SK-N-SH (cell line): Measurements from ENCODE around the gene C4BPB. TPM values are rescaled to one million over a fixed set of nuclear protein-coding genes. Genes with fewer than 3 reads are reported as not detected.

Source experiments
- CTCF ChIA-PET: fragments of 300-600, 350-600 bp; formaldehyde crosslinking; extraction: SDS; loops from one replicate; lab custom pipeline; 2021; lab: Yijun Ruan, JAX
- POLR2A ChIA-PET: fragments of 350-600 bp; sonication (Branson Sonifier 250); formaldehyde crosslinking; extraction: SDS; loops from one replicate; lab custom pipeline; 2020; ENCODE audit warnings: antibody characterized with exemption, inconsistent platforms; lab: Yijun Ruan, JAX
- DNase-seq: peaks from one replicate; pipeline ENCODE4 v3.0.0; 2012
- H2AFZ ChIP-seq: fragments of 200-600 bp; sonication (generic); 2 replicates; pipeline ENCODE4 v1.8.1; 2016; ENCODE audit warnings: antibody characterized with exemption, mild to moderate bottlenecking, low read depth
- H3F3A ChIP-seq: fragments of 200-600 bp; sonication (generic); replicated peaks from 2 replicates; pipeline ENCODE3; 2016; ENCODE audit warnings: antibody characterized with exemption, mild to moderate bottlenecking; ENCODE audit not compliant: insufficient read depth
- H3K27ac ChIP-seq, 2 experiments: fragments of 200-500 bp in 1 of 2; fragments of 200-600 bp in 1 of 2; sonication (Bioruptor generic) in 1 of 2; sonication (generic), shearing (Covaris generic) in 1 of 2; 2 replicates each; pipeline versions ENCODE4 v1.5.1 to v1.6.1; 2014 to 2016; ENCODE audit warnings: low read depth in 2 of 2, inconsistent platforms in 1 of 2, low read length in 1 of 2, mild to moderate bottlenecking in 1 of 2, mixed read lengths in 1 of 2
- H3K27me3 ChIP-seq: fragments of 200-600 bp; sonication (generic), shearing (Covaris generic); 2 replicates; pipeline ENCODE4 v1.6.1; 2016; ENCODE audit warnings: mixed run types; ENCODE audit not compliant: insufficient read depth
- H3K36me3 ChIP-seq, 2 experiments: fragments of 200-500 bp in 1 of 2; fragments of 200-600 bp in 1 of 2; sonication (Bioruptor generic) in 1 of 2; sonication (generic) in 1 of 2; replicated peaks in 1 of 2; 2 replicates each; pipeline versions ENCODE3 to v1.5.1; 2014 to 2016; ENCODE audit warnings: low read length in 1 of 2, mild to moderate bottlenecking in 1 of 2; ENCODE audit not compliant: insufficient read depth in 2 of 2, control insufficient read depth in 1 of 2
- H3K4me1 ChIP-seq, 2 experiments: fragments of 200-500 bp in 1 of 2; fragments of 200-600 bp in 1 of 2; sonication (Bioruptor generic) in 1 of 2; sonication (generic), shearing (Covaris generic) in 1 of 2; 2 replicates each; pipeline versions ENCODE4 v1.5.1 to v1.6.1; 2014 to 2016; ENCODE audit warnings: low read depth in 1 of 2, low read length in 1 of 2, mixed run types in 1 of 2; ENCODE audit not compliant: insufficient read depth in 2 of 2, control insufficient read depth in 1 of 2
- H3K4me2 ChIP-seq: fragments of 200-600 bp; sonication (generic), shearing (Covaris generic); 2 replicates; pipeline ENCODE4 v1.6.1; 2017; ENCODE audit warnings: mixed run types
- H3K4me3 ChIP-seq, 2 experiments: fragments of 200-500 bp in 1 of 2; fragments of 200-600 bp in 1 of 2; sonication (Bioruptor generic) in 1 of 2; sonication (generic), shearing (Covaris generic) in 1 of 2; 2 replicates each; pipeline versions ENCODE4 v1.5.1 to v1.8.1; 2014 to 2016; ENCODE audit warnings: low read depth in 2 of 2, inconsistent platforms in 1 of 2, low read length in 1 of 2, mild to moderate bottlenecking in 1 of 2, mixed read lengths in 1 of 2, moderate library complexity in 1 of 2
- H3K79me2 ChIP-seq: fragments of 200-600 bp; sonication (generic); 2 replicates; pipeline ENCODE4 v1.8.1; 2017; ENCODE audit warnings: mild to moderate bottlenecking; ENCODE audit not compliant: insufficient read depth
- H3K9ac ChIP-seq: fragments of 200-600 bp; sonication (generic); 2 replicates; pipeline ENCODE4 v1.6.1; 2017; ENCODE audit warnings: mixed run types
- H3K9me2 ChIP-seq: fragments of 200-600 bp; sonication (generic); 2 replicates; pipeline ENCODE4 v1.6.1; 2017; ENCODE audit warnings: mixed run types
- H3K9me3 ChIP-seq: fragments of 200-600 bp; sonication (generic); 2 replicates; pipeline ENCODE4 v1.6.1; 2017; ENCODE audit warnings: mixed run types, mild to moderate bottlenecking, moderate library complexity
- H4K20me1 ChIP-seq: fragments of 200-600 bp; sonication (generic); 2 replicates; pipeline ENCODE4 v1.6.1; 2017; ENCODE audit warnings: mild to moderate bottlenecking, mixed run types; ENCODE audit not compliant: insufficient read depth
- ELF1 ChIP-seq: IDR thresholded peaks from 2 replicates; pipeline ENCODE4 v1.4.0; 2012
- EZH2phosphoT487 ChIP-seq: fragments of 200-600 bp; sonication (generic); IDR thresholded peaks from 2 replicates; pipeline ENCODE4 v1.6.1; 2017; ENCODE audit warnings: low read depth, mixed run types, mild to moderate bottlenecking, antibody characterized with exemption, moderate library complexity, borderline replicate concordance
- FOSL2 ChIP-seq: IDR thresholded peaks from 2 replicates; pipeline ENCODE4 v1.4.0; 2012; ENCODE audit warnings: low read depth, mild to moderate bottlenecking, moderate library complexity, borderline replicate concordance
- FOXJ3 ChIP-seq: sonication (generic); formaldehyde crosslinking; IDR thresholded peaks from 2 replicates; pipeline ENCODE4 v1.5.1; 2020; ENCODE audit warnings: mild to moderate bottlenecking, missing genetic modification reagents
- GABPA ChIP-seq: IDR thresholded peaks from 2 replicates; pipeline ENCODE4 v1.4.0; 2012; ENCODE audit warnings: low read depth, mild to moderate bottlenecking
- GATA2 ChIP-seq: sonication (generic); formaldehyde crosslinking; IDR thresholded peaks from 2 replicates; pipeline ENCODE4 v1.5.0; 2020; ENCODE audit warnings: mild to moderate bottlenecking, missing genetic modification reagents
- MXI1 ChIP-seq: IDR thresholded peaks from 2 replicates; pipeline ENCODE4 v1.6.1; 2012; ENCODE audit warnings: mild to moderate bottlenecking, low read depth, low read length, improper control_type of control experiment
- NFIC ChIP-seq: IDR thresholded peaks from 2 replicates; pipeline ENCODE4 v1.4.0; 2012; ENCODE audit warnings: borderline replicate concordance
- PBX3 ChIP-seq: IDR thresholded peaks from 2 replicates; pipeline ENCODE4; 2012
- RCOR1 ChIP-seq: fragments of 150-350 bp; IDR thresholded peaks from 2 replicates; pipeline ENCODE4 v1.6.1; 2017; ENCODE audit warnings: antibody characterized with exemption, low read length
- RFX5 ChIP-seq: IDR thresholded peaks from 2 replicates; pipeline ENCODE4 v1.6.1; 2012; ENCODE audit warnings: mild to moderate bottlenecking, improper control_type of control experiment, low read length
- RXRA ChIP-seq: IDR thresholded peaks from 2 replicates; pipeline ENCODE4 v1.4.0; 2012; ENCODE audit warnings: low read depth, mild to moderate bottlenecking, borderline replicate concordance
- SMC3 ChIP-seq: IDR thresholded peaks from 2 replicates; pipeline ENCODE4 v1.6.1; 2012; ENCODE audit warnings: low read depth, low read length, improper control_type of control experiment
- USF1 ChIP-seq: IDR thresholded peaks from 2 replicates; pipeline ENCODE4 v1.4.0; 2012; ENCODE audit warnings: low read depth, borderline replicate concordance
- YY1 ChIP-seq: IDR thresholded peaks from 2 replicates; pipeline ENCODE4 v1.4.0; 2012; ENCODE audit warnings: low read depth, mild to moderate bottlenecking
- WGBS: methylation state at CpG from one replicate; pipeline ENCODE4 v1.1.6; 2017; ENCODE audit warnings: low lambda C conversion rate; 5-methylcytosine and 5-hydroxymethylcytosine counted together
- polyA plus RNA-seq, 3 experiments: library from polyadenylated mRNA; depleted of rRNA; stranded (reverse); fragments of >200 nt; gene quantifications; 2 replicates each; pipeline ENCODE4 v1.2.3, GENCODE V29; 2012
- TF ChIP-seq, protein P1 (sequence below): fragments of 150-350 bp; IDR thresholded peaks from 2 replicates; pipeline ENCODE4 v1.6.1; 2016; ENCODE audit warnings: mild to moderate bottlenecking, low read depth, low read length
- TF ChIP-seq, protein P2 (sequence below): IDR thresholded peaks from 2 replicates; pipeline ENCODE4 v1.4.0; 2012; ENCODE audit warnings: low read depth, borderline replicate concordance
- TF ChIP-seq, protein P3 (sequence below): fragments of 200-600 bp; sonication (generic); IDR thresholded peaks from 2 replicates; pipeline ENCODE4 v1.6.1; 2017; ENCODE audit warnings: antibody characterized with exemption, mild to moderate bottlenecking, moderate library complexity

C4BPB gene
- polyA plus RNA-seq, 1 of the 3 experiments (the other 2 are of a cell fraction) = not detected

DNA sequence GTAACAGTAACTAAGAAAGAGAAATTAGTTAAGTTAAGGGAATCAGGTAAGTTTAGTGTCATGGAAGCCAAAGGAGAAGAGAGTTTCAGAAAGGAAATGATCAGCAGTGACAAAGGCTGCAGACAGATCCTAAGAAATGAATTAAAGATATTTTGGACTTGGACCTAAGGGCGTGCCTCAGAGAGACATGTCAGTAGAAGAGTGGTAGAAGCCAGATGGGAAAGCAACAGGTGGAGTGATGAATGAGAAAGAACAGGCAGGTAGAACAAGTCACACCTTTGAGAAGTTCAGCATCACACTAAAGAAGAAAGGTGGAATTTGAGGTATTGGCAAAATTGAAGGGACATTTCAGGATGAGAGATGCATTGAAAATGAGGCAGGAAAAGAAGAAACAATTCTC lies 14.0 kb downstream of the C4BPB start:
- 11% methylated on average over 1 of the region's 1 CpG for WGBS
- Histone ChIP-seq H3K9me2 (no peaks in the 10 kb centered on the region), H4K20me1 (no peaks in the 10 kb centered on the region), H3F3A (no peaks in the 10 kb centered on the region), H3K36me3 (no peaks in the 10 kb centered on the region), H3K9ac (no peak overlapping the region), H3K9me3 (no peaks in the 10 kb centered on the region; the same call in 1 of the 2 replicates), H3K4me3 (no peak overlapping the region), H3K4me1 (no peaks in the 10 kb centered on the region), H3K27ac (no peak overlapping the region), H3K79me2 (no peaks in the 10 kb centered on the region), H3K27me3 (peaks cover 46% of the 10 kb centered on the region), H2AFZ (no peak overlapping the region), H3K4me2 (no peak overlapping the region)
- ChIA-PET CTCF (no interaction called here), POLR2A (no interaction called here)
- TF ChIP-seq USF1 (no peak), FOSL2 (no peak), NFIC (no peak), RFX5 (no peak), PBX3 (no peak), MXI1 (no peak), ELF1 (no peak), GABPA (no peak)
- TF ChIP-seq, protein P1, sequence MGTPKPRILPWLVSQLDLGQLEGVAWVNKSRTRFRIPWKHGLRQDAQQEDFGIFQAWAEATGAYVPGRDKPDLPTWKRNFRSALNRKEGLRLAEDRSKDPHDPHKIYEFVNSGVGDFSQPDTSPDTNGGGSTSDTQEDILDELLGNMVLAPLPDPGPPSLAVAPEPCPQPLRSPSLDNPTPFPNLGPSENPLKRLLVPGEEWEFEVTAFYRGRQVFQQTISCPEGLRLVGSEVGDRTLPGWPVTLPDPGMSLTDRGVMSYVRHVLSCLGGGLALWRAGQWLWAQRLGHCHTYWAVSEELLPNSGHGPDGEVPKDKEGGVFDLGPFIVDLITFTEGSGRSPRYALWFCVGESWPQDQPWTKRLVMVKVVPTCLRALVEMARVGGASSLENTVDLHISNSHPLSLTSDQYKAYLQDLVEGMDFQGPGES = no peak
- TF ChIP-seq, protein P2, sequence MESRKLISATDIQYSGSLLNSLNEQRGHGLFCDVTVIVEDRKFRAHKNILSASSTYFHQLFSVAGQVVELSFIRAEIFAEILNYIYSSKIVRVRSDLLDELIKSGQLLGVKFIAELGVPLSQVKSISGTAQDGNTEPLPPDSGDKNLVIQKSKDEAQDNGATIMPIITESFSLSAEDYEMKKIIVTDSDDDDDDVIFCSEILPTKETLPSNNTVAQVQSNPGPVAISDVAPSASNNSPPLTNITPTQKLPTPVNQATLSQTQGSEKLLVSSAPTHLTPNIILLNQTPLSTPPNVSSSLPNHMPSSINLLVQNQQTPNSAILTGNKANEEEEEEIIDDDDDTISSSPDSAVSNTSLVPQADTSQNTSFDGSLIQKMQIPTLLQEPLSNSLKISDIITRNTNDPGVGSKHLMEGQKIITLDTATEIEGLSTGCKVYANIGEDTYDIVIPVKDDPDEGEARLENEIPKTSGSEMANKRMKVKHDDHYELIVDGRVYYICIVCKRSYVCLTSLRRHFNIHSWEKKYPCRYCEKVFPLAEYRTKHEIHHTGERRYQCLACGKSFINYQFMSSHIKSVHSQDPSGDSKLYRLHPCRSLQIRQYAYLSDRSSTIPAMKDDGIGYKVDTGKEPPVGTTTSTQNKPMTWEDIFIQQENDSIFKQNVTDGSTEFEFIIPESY = no peak
- no peak for DNase-seq

DNA sequence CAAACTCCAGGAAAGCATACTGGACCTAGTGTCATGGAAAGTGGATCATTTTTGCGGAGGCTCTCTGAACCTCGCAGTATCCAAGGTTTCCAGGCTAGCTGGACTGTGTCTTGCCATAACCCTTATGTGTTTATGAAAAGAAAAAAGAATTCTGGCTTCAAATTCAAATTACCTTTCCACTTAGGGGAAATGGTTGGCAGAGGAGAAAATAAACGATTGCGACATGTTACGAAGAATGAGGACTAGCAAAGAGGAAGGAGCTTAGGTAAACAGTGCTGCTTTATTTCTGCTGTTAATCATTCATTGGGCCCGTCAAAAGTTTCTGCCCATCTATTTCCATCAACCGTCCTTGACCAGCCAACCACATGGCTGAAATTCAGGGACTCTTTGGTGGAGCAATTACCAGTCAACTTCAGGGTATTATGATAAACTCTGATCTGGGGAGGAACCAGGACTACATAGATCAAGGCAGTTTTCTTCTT lies 15.3 kb downstream of the C4BPB start, which contains the start of gene C4BPA:
Gene C4BPA (plus strand): TSS at position 342 of the 482 bp plus-strand sequence. CDS start 8,793 bp downstream, outside the sequence.
- ChIA-PET CTCF (interaction anchor here (0.9 to 1.2 kb wide), 3 partner anchors 17 to 301 kb away, joined by 3 to 4 read pairs (median 3); no protein-coding TSS in a partner anchor), POLR2A (no interaction called here)
- H3F3A ChIP-seq = no peaks in the 10 kb centered on the region
- WGBS = 18% methylated on average over 7 of the region's 7 CpGs
- H3K9ac ChIP-seq = no peak within 1 kb of the TSS
- H3K27me3 ChIP-seq = peaks cover 46% of the 10 kb centered on the region
- no peak within 1 kb of the TSS for H3K27ac ChIP-seq
- H3K9me2 ChIP-seq = no peaks in the 10 kb centered on the region
- H2AFZ ChIP-seq = no peak within 1 kb of the TSS
- H3K4me3 ChIP-seq = no peak within 1 kb of the TSS
- H3K4me2 ChIP-seq = no peak within 1 kb of the TSS
- H3K79me2 ChIP-seq = no peaks in the 10 kb centered on the region
- no peaks in the 10 kb centered on the region for H3K36me3 ChIP-seq
- H3K4me1 ChIP-seq = no peaks in the 10 kb centered on the region
- H3K9me3 ChIP-seq = no peaks in the 10 kb centered on the region; the same call in 1 of the 2 replicates
- DNase-seq = no peak
- no peaks in the 10 kb centered on the region for H4K20me1 ChIP-seq
- no peak for TF ChIP-seq YY1
- no peak for TF ChIP-seq SMC3
- TF ChIP-seq, protein P3, sequence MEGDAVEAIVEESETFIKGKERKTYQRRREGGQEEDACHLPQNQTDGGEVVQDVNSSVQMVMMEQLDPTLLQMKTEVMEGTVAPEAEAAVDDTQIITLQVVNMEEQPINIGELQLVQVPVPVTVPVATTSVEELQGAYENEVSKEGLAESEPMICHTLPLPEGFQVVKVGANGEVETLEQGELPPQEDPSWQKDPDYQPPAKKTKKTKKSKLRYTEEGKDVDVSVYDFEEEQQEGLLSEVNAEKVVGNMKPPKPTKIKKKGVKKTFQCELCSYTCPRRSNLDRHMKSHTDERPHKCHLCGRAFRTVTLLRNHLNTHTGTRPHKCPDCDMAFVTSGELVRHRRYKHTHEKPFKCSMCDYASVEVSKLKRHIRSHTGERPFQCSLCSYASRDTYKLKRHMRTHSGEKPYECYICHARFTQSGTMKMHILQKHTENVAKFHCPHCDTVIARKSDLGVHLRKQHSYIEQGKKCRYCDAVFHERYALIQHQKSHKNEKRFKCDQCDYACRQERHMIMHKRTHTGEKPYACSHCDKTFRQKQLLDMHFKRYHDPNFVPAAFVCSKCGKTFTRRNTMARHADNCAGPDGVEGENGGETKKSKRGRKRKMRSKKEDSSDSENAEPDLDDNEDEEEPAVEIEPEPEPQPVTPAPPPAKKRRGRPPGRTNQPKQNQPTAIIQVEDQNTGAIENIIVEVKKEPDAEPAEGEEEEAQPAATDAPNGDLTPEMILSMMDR = no peak
- TF ChIP-seq PBX3 = no peak
- no peak for TF ChIP-seq FOXJ3 (CRISPR knock-in tag)
- no peak for TF ChIP-seq RXRA
- TF ChIP-seq RCOR1 = no peak
- TF ChIP-seq RFX5 = no peak
- no peak for TF ChIP-seq EZH2phosphoT487
- no peak for TF ChIP-seq GATA2 (CRISPR knock-in tag)
